ENCODE data around the gene DNM3. TPM values are rescaled to one million over a fixed set of nuclear protein-coding genes. Genes with fewer than 3 reads are reported as not detected.

The DNM3 gene
- polyA plus RNA-seq, 4 donors: 0.67 to 1.2 (median 0.99) TPM; not detected in 1

DNA sequence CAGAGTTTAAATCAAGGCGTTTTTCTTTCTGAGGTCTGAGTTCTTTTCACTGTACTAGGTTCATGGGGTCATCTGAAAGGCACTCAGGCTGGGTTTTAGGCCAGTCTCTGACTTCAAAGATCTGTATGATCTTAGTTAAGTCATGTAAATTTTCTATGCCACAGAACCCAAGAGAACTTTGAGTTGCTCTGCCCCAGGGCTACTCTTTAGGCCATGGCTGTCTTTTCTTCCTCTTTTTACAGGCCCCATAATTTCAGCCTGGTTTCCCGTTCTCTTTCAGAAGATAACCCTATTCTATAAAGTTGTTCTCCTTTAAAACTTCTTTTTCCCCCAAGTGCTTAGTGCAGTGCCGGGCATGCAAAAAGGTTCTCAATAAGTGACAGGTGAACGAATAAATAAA lies 33.7 kb upstream of the DNM3 start:
- Histone ChIP-seq H3K4me1 (ENCODE audit: control insufficient read depth in 3 of 3, insufficient read depth in 2 of 3, low read depth in 1 of 3, low read length in 2 of 3) (no peaks in the 10 kb centered on the region), H3K36me3 (ENCODE audit: control insufficient read depth in 3 of 3, insufficient read depth in 2 of 3, low read depth in 1 of 3, low read length in 3 of 3) (no peaks in the 10 kb centered on the region), H3K9me3 (ENCODE audit: control insufficient read depth in 2 of 2, insufficient read depth in 1 of 2, low read depth in 1 of 2, low read length in 1 of 2) (no peaks in the 10 kb centered on the region), H3K4me3 (ENCODE audit: low read depth in 1 of 3, low read length in 3 of 3) (no peak overlapping the region), H3K27ac (ENCODE audit: low read depth in 1 of 3, low read length in 2 of 3) (no peak overlapping the region), H3K27me3 (ENCODE audit: control insufficient read depth in 3 of 3, insufficient read depth in 3 of 3, low read length in 3 of 3) (no peaks in the 10 kb centered on the region)
- no peak for DNase-seq
- 79 to 90% (median 87%) methylated on average over 4 of the region's 4 CpGs for WGBS, 3 donors
- FAIRE-seq: no peak

DNA sequence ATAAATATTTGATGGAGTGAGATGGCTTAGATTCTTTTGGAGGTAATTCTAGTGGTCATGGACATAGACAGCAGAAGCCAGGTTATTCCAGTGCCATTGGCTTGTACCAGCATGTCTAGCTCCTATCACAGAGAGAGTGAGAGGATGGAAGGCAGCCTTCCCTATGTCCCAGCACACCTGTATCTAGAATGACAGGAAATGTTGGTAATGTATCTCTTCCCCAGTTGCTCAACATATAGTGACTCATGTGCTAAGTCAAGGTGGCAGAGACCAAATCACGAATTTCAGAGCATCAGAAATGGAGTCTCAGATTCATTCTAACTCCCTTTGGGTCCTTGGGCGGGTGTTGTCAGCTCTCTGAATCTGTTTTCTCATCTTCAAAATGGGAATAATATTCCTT lies 31.5 kb upstream of the DNM3 start:
- Histone ChIP-seq H3K4me1 (ENCODE audit: control insufficient read depth in 3 of 3, insufficient read depth in 2 of 3, low read depth in 1 of 3, low read length in 2 of 3) (no peaks in the 10 kb centered on the region), H3K9me3 (ENCODE audit: control insufficient read depth in 2 of 2, insufficient read depth in 1 of 2, low read depth in 1 of 2, low read length in 1 of 2) (no peaks in the 10 kb centered on the region), H3K27me3 (ENCODE audit: control insufficient read depth in 3 of 3, insufficient read depth in 3 of 3, low read length in 3 of 3) (no peaks in the 10 kb centered on the region), H3K27ac (ENCODE audit: low read depth in 1 of 3, low read length in 2 of 3) (no peak overlapping the region), H3K36me3 (ENCODE audit: control insufficient read depth in 3 of 3, insufficient read depth in 2 of 3, low read depth in 1 of 3, low read length in 3 of 3) (no peaks in the 10 kb centered on the region), H3K4me3 (ENCODE audit: low read depth in 1 of 3, low read length in 3 of 3) (no peak overlapping the region)
- DNase-seq: no peak
- 82 to 85% (median 84%) methylated on average over 2 of the region's 2 CpGs for WGBS, 3 donors
- FAIRE-seq: no peak

GRCh38 chr1:171811672-171812071 lies 29.6 kb upstream of the DNM3 start:
- Histone ChIP-seq H3K4me1 (ENCODE audit: control insufficient read depth in 3 of 3, insufficient read depth in 2 of 3, low read depth in 1 of 3, low read length in 2 of 3) (no peaks in the 10 kb centered on the region), H3K27me3 (ENCODE audit: control insufficient read depth in 3 of 3, insufficient read depth in 3 of 3, low read length in 3 of 3) (no peaks in the 10 kb centered on the region), H3K9me3 (ENCODE audit: control insufficient read depth in 2 of 2, insufficient read depth in 1 of 2, low read depth in 1 of 2, low read length in 1 of 2) (no peaks in the 10 kb centered on the region), H3K4me3 (ENCODE audit: low read depth in 1 of 3, low read length in 3 of 3) (no peak overlapping the region), H3K27ac (ENCODE audit: low read depth in 1 of 3, low read length in 2 of 3) (no peak overlapping the region), H3K36me3 (ENCODE audit: control insufficient read depth in 3 of 3, insufficient read depth in 2 of 3, low read depth in 1 of 3, low read length in 3 of 3) (no peaks in the 10 kb centered on the region)
- DNase-seq: no peak
- no peak for FAIRE-seq

- FAIRE-seq (no peak), DNase-seq (no peak)
- Histone ChIP-seq H3K36me3 (ENCODE audit: control insufficient read depth in 3 of 3, insufficient read depth in 2 of 3, low read depth in 1 of 3, low read length in 3 of 3) (no peaks in the 10 kb centered on the region), H3K4me3 (ENCODE audit: low read depth in 1 of 3, low read length in 3 of 3) (no peak overlapping the region), H3K27ac (ENCODE audit: low read depth in 1 of 3, low read length in 2 of 3) (no peak overlapping the region), H3K4me1 (ENCODE audit: control insufficient read depth in 3 of 3, insufficient read depth in 2 of 3, low read depth in 1 of 3, low read length in 2 of 3) (no peaks in the 10 kb centered on the region), H3K27me3 (ENCODE audit: control insufficient read depth in 3 of 3, insufficient read depth in 3 of 3, low read length in 3 of 3) (no peaks in the 10 kb centered on the region), H3K9me3 (ENCODE audit: control insufficient read depth in 2 of 2, insufficient read depth in 1 of 2, low read depth in 1 of 2, low read length in 1 of 2) (no peaks in the 10 kb centered on the region)
- 60 to 90% (median 82%) methylated on average over 2 of the region's 2 CpGs for WGBS, 3 donors
Measured at GRCh38 chr1:171814692-171815091, 26.6 kb upstream of the DNM3 start.

- WGBS, 3 donors: 85 to 90% (median 87%) methylated on average over 3 of the region's 3 CpGs
Measured at GRCh38 chr1:171816300-171816901, 24.9 kb upstream of the DNM3 start.

GRCh38 chr1:171817511-171818265 lies 23.6 kb upstream of the DNM3 start:
- H3K27ac ChIP-seq (ENCODE audit: low read depth in 1 of 3, low read length in 2 of 3): no peak overlapping the region
- FAIRE-seq: no peak

More at GRCh38 chr1:171816300-171816901, 24.9 kb upstream of the DNM3 start:
- Histone ChIP-seq H3K27ac (ENCODE audit: low read depth in 1 of 3, low read length in 2 of 3) (no peak overlapping the region), H3K36me3 (ENCODE audit: control insufficient read depth in 3 of 3, insufficient read depth in 2 of 3, low read depth in 1 of 3, low read length in 3 of 3) (no peaks in the 10 kb centered on the region), H3K27me3 (ENCODE audit: control insufficient read depth in 3 of 3, insufficient read depth in 3 of 3, low read length in 3 of 3) (no peaks in the 10 kb centered on the region), H3K4me1 (ENCODE audit: control insufficient read depth in 3 of 3, insufficient read depth in 2 of 3, low read depth in 1 of 3, low read length in 2 of 3) (no peaks in the 10 kb centered on the region), H3K9me3 (ENCODE audit: control insufficient read depth in 2 of 2, insufficient read depth in 1 of 2, low read depth in 1 of 2, low read length in 1 of 2) (no peaks in the 10 kb centered on the region), H3K4me3 (ENCODE audit: low read depth in 1 of 3, low read length in 3 of 3) (no peak overlapping the region)
- DNase-seq (no peak), FAIRE-seq (no peak)

DNA sequence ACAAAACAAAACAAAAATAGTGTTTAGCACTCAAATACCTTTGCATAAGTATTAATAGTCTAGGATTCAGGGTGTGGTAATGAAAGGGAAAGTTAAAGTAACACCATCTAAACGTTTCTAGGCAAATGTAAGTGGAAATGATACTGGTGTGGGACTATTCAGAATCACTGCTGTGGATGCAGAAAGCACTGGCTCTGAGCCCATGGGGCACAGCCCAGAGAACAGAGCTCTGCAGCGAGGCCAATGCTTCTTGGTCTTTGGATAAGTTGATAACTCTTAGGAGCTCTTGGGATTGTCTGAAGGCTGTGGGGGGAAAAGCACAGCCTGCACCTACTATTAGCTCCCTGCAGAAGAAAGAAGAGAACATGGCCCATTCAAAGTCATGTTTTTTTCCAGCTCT lies 21.4 kb upstream of the DNM3 start:
- H3K4me3 ChIP-seq (ENCODE audit: low read depth in 1 of 3, low read length in 3 of 3): no peak overlapping the region
- 47 to 52% (median 50%) methylated on average over 2 of the region's 2 CpGs for WGBS, 3 donors
- no peak for FAIRE-seq
- no peaks in the 10 kb centered on the region for H3K27me3 ChIP-seq (ENCODE audit: control insufficient read depth in 3 of 3, insufficient read depth in 3 of 3, low read length in 3 of 3)
- no peak overlapping the region for H3K27ac ChIP-seq (ENCODE audit: low read depth in 1 of 3, low read length in 2 of 3)
- H3K4me1 ChIP-seq (ENCODE audit: control insufficient read depth in 3 of 3, insufficient read depth in 2 of 3, low read depth in 1 of 3, low read length in 2 of 3): no peaks in the 10 kb centered on the region
- no peak for DNase-seq
- no peaks in the 10 kb centered on the region for H3K9me3 ChIP-seq (ENCODE audit: control insufficient read depth in 2 of 2, insufficient read depth in 1 of 2, low read depth in 1 of 2, low read length in 1 of 2)
- no peaks in the 10 kb centered on the region for H3K36me3 ChIP-seq (ENCODE audit: control insufficient read depth in 3 of 3, insufficient read depth in 2 of 3, low read depth in 1 of 3, low read length in 3 of 3)

More at GRCh38 chr1:171817511-171818265, 23.6 kb upstream of the DNM3 start:
- H3K4me1 ChIP-seq (ENCODE audit: control insufficient read depth in 3 of 3, insufficient read depth in 2 of 3, low read depth in 1 of 3, low read length in 2 of 3): no peaks in the 10 kb centered on the region
- no peaks in the 10 kb centered on the region for H3K9me3 ChIP-seq (ENCODE audit: control insufficient read depth in 2 of 2, insufficient read depth in 1 of 2, low read depth in 1 of 2, low read length in 1 of 2)
- 20 to 35% (median 34%) methylated on average over 3 of the region's 3 CpGs for WGBS, 3 donors
- H3K4me3 ChIP-seq (ENCODE audit: low read depth in 1 of 3, low read length in 3 of 3): no peak overlapping the region
- DNase-seq: no peak
- no peaks in the 10 kb centered on the region for H3K27me3 ChIP-seq (ENCODE audit: control insufficient read depth in 3 of 3, insufficient read depth in 3 of 3, low read length in 3 of 3)
- no peaks in the 10 kb centered on the region for H3K36me3 ChIP-seq (ENCODE audit: control insufficient read depth in 3 of 3, insufficient read depth in 2 of 3, low read depth in 1 of 3, low read length in 3 of 3)

- WGBS, 3 donors: 34 to 89% (median 86%) methylated on average over 1 of the region's 1 CpG
- no peaks in the 10 kb centered on the region for H3K4me1 ChIP-seq (ENCODE audit: control insufficient read depth in 3 of 3, insufficient read depth in 2 of 3, low read depth in 1 of 3, low read length in 2 of 3)
- H3K27ac ChIP-seq (ENCODE audit: low read depth in 1 of 3, low read length in 2 of 3): no peak overlapping the region
- DNase-seq: no peak
- H3K4me3 ChIP-seq (ENCODE audit: low read depth in 1 of 3, low read length in 3 of 3): no peak overlapping the region
- no peaks in the 10 kb centered on the region for H3K27me3 ChIP-seq (ENCODE audit: control insufficient read depth in 3 of 3, insufficient read depth in 3 of 3, low read length in 3 of 3)
- no peak for FAIRE-seq
- peaks cover 1 to 15% of the 10 kb centered on the region in 2 donors for H3K9me3 ChIP-seq (ENCODE audit: control insufficient read depth in 2 of 2, insufficient read depth in 1 of 2, low read depth in 1 of 2, low read length in 1 of 2)
- H3K36me3 ChIP-seq (ENCODE audit: control insufficient read depth in 3 of 3, insufficient read depth in 2 of 3, low read depth in 1 of 3, low read length in 3 of 3): no peaks in the 10 kb centered on the region
Measured at GRCh38 chr1:171826973-171827372, 14.3 kb upstream of the DNM3 start.
